Activated CD8-positive, alpha-beta T cell treated with anti-CD3 and anti-CD28 coated beads for 36 hours (primary cell): Measurements from ENCODE around the gene OR52E4. TPM values are rescaled to one million over a fixed set of nuclear protein-coding genes. Genes with fewer than 3 reads are reported as not detected.

Experiments used
- ATAC-seq: fragments of 200-7000 bp; cut with Tn5 transposase; one replicate; pipeline ENCODE4 v1.10.0; 2021; ENCODE audit warnings: mild to moderate bottlenecking, moderate library complexity
- CTCF ChIA-PET: fragments of 350-600 bp; sonication (Branson Sonifier 250); formaldehyde crosslinking; loops from one replicate; lab custom pipeline; 2021; ENCODE audit warnings: antibody characterized with exemption; lab: Charles Lee
- POLR2A ChIA-PET: fragments of 350-600 bp; sonication (Branson Sonifier 250); formaldehyde crosslinking; loops from one replicate; lab custom pipeline; 2021; ENCODE audit warnings: antibody characterized with exemption; lab: Charles Lee
- DNase-seq: peaks from one replicate; pipeline ENCODE4 v3.0.0-alpha.2; 2020
- H3K27ac Mint-ChIP-seq: one replicate; pipeline ENCODE4 v1.8.0; 2021; ENCODE audit warnings: mild to moderate bottlenecking, mixed read lengths
- H3K27me3 Mint-ChIP-seq: one replicate; pipeline ENCODE4 v1.8.0; 2021; ENCODE audit warnings: mixed read lengths
- H3K36me3 Mint-ChIP-seq: one replicate; pipeline ENCODE4 v1.8.0; 2021; ENCODE audit warnings: low read depth, mixed read lengths
- H3K4me1 Mint-ChIP-seq: one replicate; pipeline ENCODE4 v1.8.0; 2021; ENCODE audit warnings: low read depth, mixed read lengths
- H3K4me3 Mint-ChIP-seq: one replicate; pipeline ENCODE4 v1.8.0; 2021; ENCODE audit warnings: mild to moderate bottlenecking, moderate library complexity, mixed read lengths
- H3K9me3 Mint-ChIP-seq: one replicate; pipeline ENCODE4 v1.8.0; 2021; ENCODE audit warnings: mixed read lengths
- CTCF ChIP-seq: fragments of 200-600 bp; IDR thresholded peaks from one replicate; pipeline ENCODE4 v1.8.0; 2022; ENCODE audit warnings: antibody characterized with exemption, mild to moderate bottlenecking
- intact Hi-C: fragments of 100-400 bp; cut with micrococcal nuclease; formaldehyde crosslinking; loops from one replicate; pipeline ENCODE4 v1.10.0; 2022
- total RNA-seq, 2 experiments: library from RNA; stranded (reverse); gene quantifications; one replicate each; pipeline ENCODE4 v1.2.3, GENCODE V29; 2021

OR52E4 gene
- total RNA-seq, 2 experiments from 2014 or later, result not detected

- TF ChIP-seq CTCF, result no peak
- Mint-ChIP-seq H3K4me3 (no peak overlapping the region), H3K27me3 (peaks cover 3% of the 10 kb centered on the region), H3K36me3 (no peaks in the 10 kb centered on the region), H3K27ac (no peak overlapping the region), H3K9me3 (no peaks in the 10 kb centered on the region), H3K4me1 (no peaks in the 10 kb centered on the region)
- ATAC-seq, result no peak
- intact Hi-C loops, result no loop called here
- POLR2A ChIA-PET, result no interaction called here
- no peak for DNase-seq
- CTCF ChIA-PET, result no interaction called here
Measured at GRCh38 chr11:5878564-5878963, 1.9 kb upstream of the OR52E4 start.

- DNase-seq (no peak), ATAC-seq (no peak)
- Mint-ChIP-seq H3K4me1 (no peaks in the 10 kb centered on the region), H3K27ac (no peak overlapping the region), H3K9me3 (no peaks in the 10 kb centered on the region), H3K4me3 (no peak overlapping the region), H3K27me3 (peaks cover 7% of the 10 kb centered on the region), H3K36me3 (no peaks in the 10 kb centered on the region)
- ChIA-PET POLR2A (no interaction called here), CTCF (no interaction called here)
- TF ChIP-seq CTCF, result no peak
- intact Hi-C loops, result no loop called here
Measured at GRCh38 chr11:5881756-5882155, 1.3 kb downstream of the OR52E4 start.

GRCh38 chr11:5887172-5887571 lies 6.7 kb downstream of the OR52E4 start:
- Mint-ChIP-seq H3K36me3 (no peaks in the 10 kb centered on the region), H3K9me3 (no peaks in the 10 kb centered on the region), H3K27ac (no peak overlapping the region), H3K4me3 (no peak overlapping the region), H3K4me1 (no peaks in the 10 kb centered on the region), H3K27me3 (peaks cover 8% of the 10 kb centered on the region)
- intact Hi-C loops, result no loop called here
- ATAC-seq (no peak), DNase-seq (no peak)
- POLR2A ChIA-PET, result no interaction called here
- CTCF ChIA-PET, result interaction anchor here (2.0 kb wide), 1 partner anchor 10 kb away, joined by 5 read pairs; no protein-coding TSS in a partner anchor
- TF ChIP-seq CTCF, result no peak

GRCh38 chr11:5887661-5888060 lies 7.2 kb downstream of the OR52E4 start:
- Mint-ChIP-seq H3K4me1 (no peaks in the 10 kb centered on the region), H3K9me3 (no peaks in the 10 kb centered on the region), H3K27me3 (peaks cover 8% of the 10 kb centered on the region), H3K27ac (no peak overlapping the region), H3K4me3 (no peak overlapping the region), H3K36me3 (no peaks in the 10 kb centered on the region)
- CTCF ChIA-PET, result interaction anchor here (2.0 kb wide), 1 partner anchor 9 kb away, joined by 5 read pairs; no protein-coding TSS in a partner anchor
- intact Hi-C loops, result no loop called here
- DNase-seq (no peak), ATAC-seq (no peak)
- no peak for TF ChIP-seq CTCF
- POLR2A ChIA-PET, result no interaction called here

DNA sequence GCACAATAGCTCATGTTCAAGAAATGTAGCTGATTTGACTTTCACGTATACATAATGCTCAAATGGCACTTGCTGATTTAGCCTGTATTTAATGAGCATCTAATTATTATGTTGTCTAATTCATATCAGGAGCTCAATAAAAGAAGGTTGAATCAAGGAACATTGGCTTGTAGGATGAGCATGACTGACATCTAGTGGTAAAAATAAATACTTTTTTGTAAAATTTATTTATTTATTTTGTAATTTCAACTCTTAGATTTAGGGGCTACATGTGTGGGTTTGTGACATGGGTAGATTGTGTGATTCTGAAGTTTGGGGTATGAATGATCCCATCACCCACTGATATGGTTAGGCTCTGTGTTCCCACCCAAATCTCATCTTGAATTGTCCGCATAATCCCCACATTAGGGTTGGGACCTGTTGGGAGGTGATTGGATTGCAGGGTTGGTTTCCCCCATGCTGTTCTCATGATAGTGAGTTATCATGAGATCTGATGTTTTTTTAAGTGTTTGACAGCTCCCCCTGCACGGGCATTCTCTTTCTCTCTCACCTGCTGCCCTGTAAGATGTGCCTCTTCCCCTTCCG lies 10.9 kb downstream of the OR52E4 start:
- DNase-seq, result no peak

More for the DNA sequence above, 10.9 kb downstream of the OR52E4 start:
- POLR2A ChIA-PET, result no interaction called here
- Mint-ChIP-seq H3K4me1 (no peaks in the 10 kb centered on the region), H3K9me3 (no peaks in the 10 kb centered on the region), H3K36me3 (no peaks in the 10 kb centered on the region), H3K27ac (no peak overlapping the region), H3K27me3 (peaks cover 4% of the 10 kb centered on the region), H3K4me3 (no peak overlapping the region)
- CTCF ChIA-PET, result interaction anchor here (0.7 to 1.8 kb wide), 14 partner anchors 11 to 766 kb away, joined by 3 to 8 read pairs (median 4); partner anchors contain the start of gene TRIM5
- TF ChIP-seq CTCF, result peak; percentile 65
- intact Hi-C loops, result no loop called here
- ATAC-seq, result no peak
